ACC112 (cell line): ENCODE measurements around the gene KLK14.
A peak's percentile ranks its signal among the peaks of the same experiment; 100 is the strongest.

ENCODE experiments used
- H2AFZ ChIP-seq: fragments of 200-600 bp; sonication (generic); one replicate; pipeline ENCODE4 v1.6.0; 2017; ENCODE audit warnings: antibody characterized with exemption, low read length; ENCODE audit not compliant: unreplicated experiment
- H3K27ac ChIP-seq: fragments of 200-600 bp; sonication (generic); 2 replicates; pipeline ENCODE4 v1.5.1; 2014; ENCODE audit warnings: low read depth, mild to moderate bottlenecking, antibody characterized with exemption, low read length, moderate library complexity
- H3K27me3 ChIP-seq: fragments of 200-600 bp; sonication (generic); 2 replicates; pipeline ENCODE4 v1.6.1; 2014; ENCODE audit warnings: mild to moderate bottlenecking, antibody characterized with exemption, low read length, moderate library complexity, mixed read lengths; ENCODE audit not compliant: insufficient read depth
- H3K36me3 ChIP-seq: fragments of 200-600 bp; sonication (generic); 2 replicates; pipeline ENCODE4 v1.6.1; 2016; ENCODE audit warnings: mild to moderate bottlenecking, antibody characterized with exemption, low read length, moderate library complexity, mixed read lengths; ENCODE audit not compliant: insufficient read depth
- H3K4me1 ChIP-seq: fragments of 200-600 bp; sonication (generic); one replicate; pipeline ENCODE4 v1.6.1; 2016; ENCODE audit warnings: low read length, mixed read lengths; ENCODE audit not compliant: insufficient read depth, unreplicated experiment, control insufficient read depth
- H3K4me3 ChIP-seq: fragments of 200-600 bp; sonication (generic); 2 replicates; pipeline ENCODE4 v1.5.1; 2014; ENCODE audit warnings: mild to moderate bottlenecking, low read depth, low read length
- H3K79me2 ChIP-seq: fragments of 200-600 bp; sonication (generic); one replicate; pipeline ENCODE4 v1.6.0; 2016; ENCODE audit warnings: low read length; ENCODE audit not compliant: control insufficient read depth, unreplicated experiment, insufficient read depth

KLK14 gene, protein sequence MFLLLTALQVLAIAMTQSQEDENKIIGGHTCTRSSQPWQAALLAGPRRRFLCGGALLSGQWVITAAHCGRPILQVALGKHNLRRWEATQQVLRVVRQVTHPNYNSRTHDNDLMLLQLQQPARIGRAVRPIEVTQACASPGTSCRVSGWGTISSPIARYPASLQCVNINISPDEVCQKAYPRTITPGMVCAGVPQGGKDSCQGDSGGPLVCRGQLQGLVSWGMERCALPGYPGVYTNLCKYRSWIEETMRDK

DNA sequence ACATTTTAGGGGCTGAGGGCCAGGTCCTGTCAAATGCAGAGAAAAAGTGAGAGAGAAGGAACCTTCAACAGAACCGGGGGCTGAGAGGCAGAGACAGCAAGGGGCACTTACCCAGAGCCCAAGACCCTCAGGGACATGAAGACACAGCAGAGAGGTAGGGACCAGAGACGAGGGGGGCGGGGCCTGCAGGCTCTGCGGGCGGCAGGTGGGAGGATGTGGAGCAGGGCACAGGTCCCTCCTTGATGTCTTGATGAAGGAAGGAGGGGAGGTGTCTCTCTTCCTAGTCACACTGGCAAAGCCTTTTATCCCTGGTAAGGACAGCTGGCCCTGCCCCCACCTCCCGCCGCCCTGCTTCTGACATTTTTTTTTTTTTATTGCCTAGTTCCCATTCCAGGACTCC, at the start of gene KLK14:
KLK14 (minus strand) TSS at position 277 of the 400 bp plus-strand sequence; CDS start at position 4, 273 bp downstream.
- H2AFZ ChIP-seq: no peak within 1 kb of the TSS
- 0 out of 2 replicates have a peak, but pooled peaks cover 5% of the 10 kb centered on the region for H3K27me3 ChIP-seq
- H3K36me3 ChIP-seq: no peaks in the 10 kb centered on the region
- H3K4me3 ChIP-seq: no peak within 1 kb of the TSS
- H3K27ac ChIP-seq: no peak within 1 kb of the TSS
- H3K4me1 ChIP-seq: no peaks in the 10 kb centered on the region
- no peaks in the 10 kb centered on the region for H3K79me2 ChIP-seq

DNA sequence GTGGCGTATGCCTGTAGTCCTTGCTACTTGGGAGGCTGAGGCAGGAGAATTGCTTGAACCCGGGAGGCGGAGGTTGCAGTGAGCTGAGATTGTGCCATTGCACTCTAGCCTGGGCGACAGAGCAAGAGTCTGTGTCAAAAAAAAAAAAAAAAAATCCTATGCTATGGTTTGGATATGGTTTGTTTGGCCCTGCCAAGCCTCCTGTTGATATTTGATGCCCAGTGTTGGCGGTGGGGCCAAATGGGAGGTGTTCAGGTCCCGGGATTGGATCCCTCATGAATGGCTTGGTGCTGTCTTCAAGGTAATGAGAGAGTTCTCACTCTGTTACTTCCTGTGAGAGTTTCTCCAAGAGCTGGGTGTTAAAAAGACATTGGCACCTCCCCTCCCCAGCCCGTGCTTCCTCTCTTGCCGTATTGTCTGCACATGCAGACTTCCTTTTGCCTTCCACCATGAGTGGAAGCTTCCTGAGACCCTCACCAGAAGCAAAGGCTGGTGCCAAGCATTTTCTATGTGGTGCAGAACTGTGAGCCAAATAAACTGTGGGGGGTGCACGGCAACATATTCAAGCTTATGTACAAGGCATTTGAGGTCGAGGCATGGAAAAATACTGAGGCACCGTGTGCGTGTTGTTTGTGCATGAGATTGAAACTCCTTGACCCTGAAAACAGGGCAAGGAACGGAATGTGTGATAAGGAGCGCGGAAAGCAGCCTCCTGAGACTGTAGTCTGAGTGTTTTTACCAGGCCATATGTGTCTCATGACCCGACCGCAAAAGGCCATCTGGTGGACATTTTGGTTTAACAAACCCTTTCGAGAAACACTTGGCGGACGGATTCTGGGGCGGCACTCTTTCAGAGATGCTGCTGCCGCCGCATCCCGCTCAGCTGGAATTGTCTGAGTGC, 49.3 kb upstream of the KLK14 start:
- Histone ChIP-seq H3K27ac (no peak overlapping the region), H3K4me1 (peaks cover 15% of the 10 kb centered on the region), H3K36me3 (no peaks in the 10 kb centered on the region), H3K4me3 (peak overlapping the region; percentile 33; the same call in 1 of the 2 replicates), H2AFZ (no peak overlapping the region), H3K27me3 (peaks cover 20% of the 10 kb centered on the region), H3K79me2 (no peaks in the 10 kb centered on the region)

DNA sequence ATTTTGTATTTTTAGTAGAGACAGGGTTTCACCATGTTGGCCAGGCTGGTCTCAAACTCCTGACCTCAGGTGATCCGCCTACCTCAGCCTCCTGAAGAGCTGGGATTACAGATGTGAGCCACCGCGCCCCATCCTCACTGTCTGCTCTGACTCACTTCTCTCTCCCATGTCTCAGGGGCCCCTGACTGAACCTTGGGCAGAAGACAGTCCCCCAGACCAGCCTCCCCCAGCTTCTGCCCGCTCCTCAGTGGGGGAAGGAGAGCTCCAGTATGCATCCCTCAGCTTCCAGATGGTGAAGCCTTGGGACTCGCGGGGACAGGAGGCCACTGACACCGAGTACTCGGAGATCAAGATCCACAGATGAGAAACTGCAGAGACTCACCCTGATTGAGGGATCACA, 47.0 kb upstream of the KLK14 start:
- Histone ChIP-seq H3K79me2 (no peaks in the 10 kb centered on the region), H3K4me1 (peaks cover 15% of the 10 kb centered on the region), H3K27me3 (peaks cover 9% of the 10 kb centered on the region; the same call in 1 of the 2 replicates), H3K4me3 (no peak overlapping the region), H3K36me3 (no peaks in the 10 kb centered on the region), H3K27ac (no peak overlapping the region), H2AFZ (no peak overlapping the region)

DNA sequence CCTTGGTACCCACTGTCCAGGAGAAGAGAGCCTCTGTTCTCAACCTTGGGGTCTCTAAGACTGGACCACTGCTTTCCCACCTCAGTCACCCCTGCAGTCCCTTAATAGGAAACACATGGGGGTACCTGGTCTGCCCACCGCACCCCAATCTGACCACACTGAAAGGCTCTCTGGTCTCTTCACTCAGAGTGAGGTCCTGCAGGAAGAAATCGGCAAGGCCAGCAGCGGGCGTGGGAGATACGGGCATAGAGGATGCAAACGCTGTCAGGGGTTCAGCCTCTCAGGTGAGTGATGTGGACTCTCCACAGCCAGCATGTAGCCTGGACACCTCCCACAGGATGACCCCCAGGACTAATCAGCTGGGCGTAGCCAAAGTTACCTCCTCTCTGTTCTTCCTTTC, 45.5 kb upstream of the KLK14 start:
- no peaks in the 10 kb centered on the region for H3K36me3 ChIP-seq
- H3K4me1 ChIP-seq: peaks cover 15% of the 10 kb centered on the region
- no peak overlapping the region for H2AFZ ChIP-seq
- peaks cover 9% of the 10 kb centered on the region; the same call in 1 of the 2 replicates for H3K27me3 ChIP-seq
- no peak overlapping the region for H3K27ac ChIP-seq
- H3K79me2 ChIP-seq: no peaks in the 10 kb centered on the region
- no peak overlapping the region for H3K4me3 ChIP-seq

DNA sequence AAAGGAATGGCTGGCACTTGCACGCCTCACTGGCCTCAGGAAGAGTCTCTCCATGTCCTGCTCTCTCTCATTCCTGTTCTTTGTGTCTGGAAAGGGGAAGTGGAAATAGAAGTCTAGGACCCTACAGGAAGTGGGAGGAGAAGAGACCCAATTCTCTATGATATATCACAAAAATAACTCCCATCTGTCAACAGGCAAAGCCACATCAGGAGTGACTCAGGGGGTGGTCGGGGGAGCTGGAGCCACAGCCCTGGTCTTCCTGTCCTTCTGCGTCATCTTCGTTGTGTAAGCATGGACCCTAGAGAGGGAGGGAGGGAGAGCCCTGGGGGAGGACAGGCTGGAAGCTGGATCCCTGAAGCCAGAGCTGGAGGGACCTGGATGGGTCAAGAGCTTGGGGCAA, 45.1 kb upstream of the KLK14 start:
- Histone ChIP-seq H3K4me1 (peaks cover 15% of the 10 kb centered on the region), H2AFZ (no peak overlapping the region), H3K27me3 (peaks cover 9% of the 10 kb centered on the region; the same call in 1 of the 2 replicates), H3K36me3 (no peaks in the 10 kb centered on the region), H3K4me3 (no peak overlapping the region), H3K79me2 (no peaks in the 10 kb centered on the region), H3K27ac (no peak overlapping the region)

DNA sequence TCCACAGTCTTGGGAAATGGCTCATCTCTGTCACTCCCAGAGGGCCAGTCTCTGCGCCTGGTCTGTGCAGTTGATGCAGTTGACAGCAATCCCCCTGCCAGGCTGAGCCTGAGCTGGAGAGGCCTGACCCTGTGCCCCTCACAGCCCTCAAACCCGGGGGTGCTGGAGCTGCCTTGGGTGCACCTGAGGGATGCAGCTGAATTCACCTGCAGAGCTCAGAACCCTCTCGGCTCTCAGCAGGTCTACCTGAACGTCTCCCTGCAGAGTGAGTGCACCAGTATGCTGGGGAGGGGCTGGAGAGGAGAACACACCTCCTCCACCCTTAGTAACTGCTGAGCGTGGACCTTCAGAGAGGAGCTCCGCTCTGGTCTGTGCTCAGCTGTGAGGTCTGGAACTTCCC, 44.3 kb upstream of the KLK14 start:
- peaks cover 9% of the 10 kb centered on the region; the same call in 1 of the 2 replicates for H3K27me3 ChIP-seq
- H3K4me3 ChIP-seq: no peak overlapping the region

DNA sequence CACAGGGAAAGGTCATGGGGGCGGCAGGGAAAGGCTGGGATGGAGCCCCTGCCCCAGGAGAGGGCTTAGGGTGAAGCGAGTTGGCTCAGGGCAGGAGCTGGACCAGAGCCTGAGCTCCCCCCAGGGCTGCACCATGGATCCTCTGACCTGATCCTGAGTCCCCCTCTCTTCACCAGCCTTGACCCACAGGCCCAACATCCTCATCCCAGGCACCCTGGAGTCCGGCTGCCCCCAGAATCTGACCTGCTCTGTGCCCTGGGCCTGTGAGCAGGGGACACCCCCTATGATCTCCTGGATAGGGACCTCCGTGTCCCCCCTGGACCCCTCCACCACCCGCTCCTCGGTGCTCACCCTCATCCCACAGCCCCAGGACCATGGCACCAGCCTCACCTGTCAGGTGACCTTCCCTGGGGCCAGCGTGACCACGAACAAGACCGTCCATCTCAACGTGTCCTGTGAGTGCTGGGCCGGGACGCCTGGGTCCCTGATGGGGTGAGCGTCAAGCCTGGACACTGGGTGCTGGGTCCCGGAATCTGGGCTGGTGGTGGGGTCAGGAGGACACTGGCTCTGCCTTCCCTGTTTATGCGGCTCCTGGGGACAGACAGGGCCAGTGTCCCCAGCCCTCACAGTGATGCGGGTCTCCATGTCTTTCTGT, 42.9 kb upstream of the KLK14 start:
- peaks cover 5% of the 10 kb centered on the region; the same call in 1 of the 2 replicates for H3K27me3 ChIP-seq
- no peaks in the 10 kb centered on the region for H3K36me3 ChIP-seq
- H3K27ac ChIP-seq: no peak overlapping the region
- no peak overlapping the region for H2AFZ ChIP-seq
- H3K79me2 ChIP-seq: no peaks in the 10 kb centered on the region
- H3K4me1 ChIP-seq: peaks cover 12% of the 10 kb centered on the region
- no peak overlapping the region for H3K4me3 ChIP-seq

More for the DNA sequence above, 44.3 kb upstream of the KLK14 start:
- Histone ChIP-seq H3K27ac (no peak overlapping the region), H2AFZ (no peak overlapping the region), H3K79me2 (no peaks in the 10 kb centered on the region), H3K36me3 (no peaks in the 10 kb centered on the region), H3K4me1 (peaks cover 14% of the 10 kb centered on the region)

DNA sequence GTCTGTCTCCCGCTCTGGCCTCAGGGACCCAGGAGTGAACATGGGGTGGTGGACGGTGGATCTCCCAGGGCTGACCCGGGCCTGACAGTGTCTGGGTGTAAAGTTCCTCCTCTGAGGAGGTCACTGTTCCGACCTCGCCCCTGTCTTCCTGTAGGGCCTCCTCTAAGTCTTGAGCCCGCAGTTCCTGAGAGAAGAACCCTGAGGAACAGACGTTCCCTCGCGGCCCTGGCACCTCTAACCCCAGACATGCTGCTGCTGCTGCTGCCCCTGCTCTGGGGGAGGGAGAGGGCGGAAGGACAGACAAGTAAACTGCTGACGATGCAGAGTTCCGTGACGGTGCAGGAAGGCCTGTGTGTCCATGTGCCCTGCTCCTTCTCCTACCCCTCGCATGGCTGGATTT, 42.0 kb upstream of the KLK14 start, which contains the start of gene SIGLEC9:
SIGLEC9 (plus strand) TSS at position 178 of the 400 bp plus-strand sequence; CDS start at position 247, 69 bp downstream.
- Histone ChIP-seq H3K36me3 (no peaks in the 10 kb centered on the region), H3K4me1 (peaks cover 12% of the 10 kb centered on the region), H3K79me2 (no peaks in the 10 kb centered on the region), H3K27ac (no peak within 1 kb of the TSS), H3K27me3 (no peaks in the 10 kb centered on the region), H2AFZ (no peak within 1 kb of the TSS), H3K4me3 (no peak within 1 kb of the TSS)

DNA sequence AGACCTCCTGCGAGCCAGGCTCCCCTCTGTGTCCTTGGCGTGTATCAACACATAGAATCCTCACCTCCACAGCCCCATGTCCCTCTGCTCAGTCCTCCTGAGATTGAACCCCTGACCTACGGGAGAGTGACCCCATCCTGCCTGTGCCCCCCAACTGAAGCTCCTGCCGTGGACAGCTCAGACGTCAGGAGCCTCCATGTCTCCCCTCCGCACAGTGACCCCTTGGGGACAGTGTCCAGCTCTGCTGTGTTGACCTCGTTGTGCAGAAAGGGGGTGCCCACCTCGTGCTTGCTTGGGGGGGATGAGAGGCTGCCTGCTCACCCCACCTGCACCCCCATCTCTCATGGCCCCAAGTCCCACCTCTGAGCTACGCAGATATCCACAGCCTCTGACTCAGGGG, 41.5 kb upstream of the KLK14 start:
- H3K79me2 ChIP-seq: no peaks in the 10 kb centered on the region
- H3K4me1 ChIP-seq: peaks cover 12% of the 10 kb centered on the region
- H3K27me3 ChIP-seq: no peaks in the 10 kb centered on the region
- no peaks in the 10 kb centered on the region for H3K36me3 ChIP-seq
- H3K27ac ChIP-seq: no peak overlapping the region
- no peak overlapping the region for H2AFZ ChIP-seq
- H3K4me3 ChIP-seq: no peak overlapping the region

DNA sequence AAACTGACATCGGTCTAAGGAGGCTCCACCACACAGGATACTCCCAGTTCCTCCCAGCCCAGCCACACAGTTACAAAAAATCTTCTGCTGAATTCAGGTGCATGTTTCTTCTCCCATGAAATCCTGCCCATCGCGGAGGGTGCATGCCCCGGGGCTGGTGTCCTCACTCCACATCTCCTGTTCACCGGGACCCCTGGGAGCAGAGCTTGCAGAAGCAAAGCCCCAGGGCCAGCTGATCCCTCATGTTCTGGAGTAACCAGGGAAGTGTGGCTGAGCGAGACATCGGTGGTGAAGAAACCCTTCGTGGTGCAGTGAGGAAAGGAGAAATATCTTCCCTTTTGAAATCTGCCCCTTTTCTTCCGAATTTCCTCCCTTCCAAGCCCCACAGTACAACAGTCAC, 41.1 kb upstream of the KLK14 start:
- Histone ChIP-seq H3K79me2 (no peaks in the 10 kb centered on the region), H3K4me1 (peaks cover 11% of the 10 kb centered on the region), H3K36me3 (no peaks in the 10 kb centered on the region), H3K27me3 (no peaks in the 10 kb centered on the region), H2AFZ (no peak overlapping the region), H3K4me3 (no peak overlapping the region), H3K27ac (no peak overlapping the region)
